H1 (cell line): Measurements from ENCODE around the gene RALGAPB. TPM values are rescaled to one million over a fixed set of nuclear protein-coding genes. Genes with fewer than 3 reads are reported as not detected.
A peak's percentile ranks its signal among the peaks of the same experiment; 100 is the strongest.

ENCODE experiments used
- ATF2 ChIP-seq: IDR thresholded peaks from 2 replicates; pipeline ENCODE4 v1.6.1; 2012; ENCODE audit warnings: low read length, inconsistent platforms
- BCL11A ChIP-seq, 2 experiments: IDR thresholded peaks; one replicate each; pipeline ENCODE4 v1.6.1; 2011; ENCODE audit warnings: low read depth in 2 of 2, low read length in 2 of 2, mild to moderate bottlenecking in 2 of 2
- BRCA1 ChIP-seq: IDR thresholded peaks from 2 replicates; pipeline ENCODE4 v1.6.1; 2012; ENCODE audit warnings: low read depth, low read length, improper control_type of control experiment
- CEBPB ChIP-seq: IDR thresholded peaks from 2 replicates; pipeline ENCODE4 v1.6.1; 2012; ENCODE audit warnings: low read depth, low read length
- CTCF ChIP-seq, 3 experiments: IDR thresholded peaks; 1 replicate in 2 of 3; 2 replicates in 1 of 3; pipeline versions ENCODE4 v1.5.1 to v1.6.1; 2011; ENCODE audit warnings: low read length in 3 of 3, mild to moderate bottlenecking in 3 of 3, inconsistent platforms in 2 of 3, low read depth in 1 of 3, moderate library complexity in 1 of 3; ENCODE audit not compliant: insufficient read depth in 1 of 3; ENCODE audit errors: control extremely low read depth in 1 of 3
- GTF2F1 ChIP-seq: IDR thresholded peaks from 2 replicates; pipeline ENCODE4 v1.6.1; 2012; ENCODE audit warnings: low read depth, low read length, improper control_type of control experiment, borderline replicate concordance
- HDAC2 ChIP-seq, 2 experiments: fragments of 300-600 bp in 1 of 2; sonication (generic) in 1 of 2; IDR thresholded peaks; 2 replicates each; pipeline ENCODE4 v1.6.1; 2011 to 2012; ENCODE audit warnings: low read depth in 2 of 2, low read length in 2 of 2, mild to moderate bottlenecking in 2 of 2, moderate library complexity in 2 of 2, borderline replicate concordance in 1 of 2, inconsistent platforms in 1 of 2
- HDAC6 ChIP-seq: IDR thresholded peaks from one replicate; pipeline ENCODE4 v1.7.1; 2012; ENCODE audit warnings: low read depth, mild to moderate bottlenecking, inconsistent platforms, low read length, moderate library complexity
- JUND ChIP-seq: IDR thresholded peaks from 2 replicates; pipeline ENCODE4 v1.6.1; 2011; ENCODE audit warnings: mild to moderate bottlenecking, improper control_type of control experiment, low read length
- KDM4A ChIP-seq: IDR thresholded peaks from one replicate; pipeline ENCODE4 v1.7.1; 2012; ENCODE audit warnings: low read depth, mild to moderate bottlenecking, moderate library complexity, low read length, inconsistent platforms; ENCODE audit not compliant: severe bottlenecking
- KDM5A ChIP-seq: fragments of 200-600 bp; IDR thresholded peaks from 2 replicates; pipeline ENCODE4 v1.7.1; 2012; ENCODE audit warnings: mild to moderate bottlenecking, low read length, inconsistent platforms, mixed read lengths
- PHF8 ChIP-seq: fragments of 200-600 bp; sonication (generic); conservative IDR thresholded peaks from 2 replicates; pipeline ENCODE4 v1.7.1; 2012; ENCODE audit warnings: low read depth, mild to moderate bottlenecking, inconsistent platforms, low read length, moderate library complexity
- POLR2A ChIP-seq, 2 experiments: IDR thresholded peaks; 1 replicate in 1 of 2; 2 replicates in 1 of 2; pipeline ENCODE4 v1.6.1; 2011; ENCODE audit warnings: low read depth in 2 of 2, low read length in 2 of 2, mild to moderate bottlenecking in 2 of 2; ENCODE audit errors: control extremely low read depth in 1 of 2
- RNF2 ChIP-seq: fragments of 200-900, 300-1000 bp; sonication (generic); IDR thresholded peaks from 2 replicates; pipeline ENCODE4 v1.7.1; 2016; ENCODE audit warnings: borderline replicate concordance, low read depth, mild to moderate bottlenecking, antibody characterized with exemption, low read length; ENCODE audit not compliant: poor library complexity, severe bottlenecking; ENCODE audit errors: missing control alignments
- SIN3A ChIP-seq, 2 experiments: IDR thresholded peaks in 1 of 2; conservative IDR thresholded peaks in 1 of 2; 2 replicates each; pipeline ENCODE4 v1.6.1; 2011 to 2012; ENCODE audit warnings: low read length in 2 of 2, improper control_type of control experiment in 1 of 2, low read depth in 1 of 2, mild to moderate bottlenecking in 1 of 2
- SIRT6 ChIP-seq: IDR thresholded peaks from one replicate; pipeline ENCODE4 v1.7.1; 2012; ENCODE audit warnings: low read length, inconsistent platforms
- SP4 ChIP-seq: IDR thresholded peaks from 2 replicates; pipeline ENCODE4 v1.6.1; 2012; ENCODE audit warnings: low read length, inconsistent platforms
- SUZ12 ChIP-seq: fragments of 200-600 bp; sonication (generic); IDR thresholded peaks from 2 replicates; pipeline ENCODE4 v1.6.1; 2012; ENCODE audit warnings: mild to moderate bottlenecking, inconsistent platforms, low read length, moderate library complexity, mixed read lengths
- TEAD4 ChIP-seq: IDR thresholded peaks from 2 replicates; pipeline ENCODE4 v1.6.1; 2012; ENCODE audit warnings: low read depth, low read length, inconsistent platforms, mixed read lengths
- polyA plus RNA-seq, 7 experiments: library from polyadenylated mRNA; depleted of rRNA in 3 of 7; stranded (reverse) in 5 of 7; unstranded in 2 of 7; fragments of >200 nt in 5 of 7; fragments of 200-250 nt in 2 of 7; gene quantifications; 1 replicate in 5 of 7; 2 replicates in 1 of 7; 4 replicates in 1 of 7; pipeline versions ENCODE4 v1.2.1 to v1.2.3, GENCODE V29; 2011 to 2013; ENCODE audit warnings: missing spikeins in 2 of 7, mixed read lengths in 2 of 7
- total RNA-seq: library from RNA; stranded (reverse); fragmentation: NEBNext Ultra II Directional; extraction: Animal tissue kit (Norgen Biotek cat#: 25700); gene quantifications from 2 replicates; pipeline ENCODE4 v1.2.1, GENCODE V29; 2021

The RALGAPB gene
- total and polyA plus RNA-seq, 2 of the 8 experiments (the other 6 are each of a cell fraction or from before 2014, with no cell fraction given) = 10.6 to 35.1 TPM

- TF ChIP-seq KDM4A = peak; percentile 64
- no peak for TF ChIP-seq POLR2A (IDR thresholded peaks at IDR 0.05; ENCODE audit: control extremely low read depth in 1 of 2, low read depth in 2 of 2, low read length in 2 of 2)
- TF ChIP-seq RNF2 = no peak
- no peak for TF ChIP-seq PHF8
- no peak for TF ChIP-seq JUND
- TF ChIP-seq KDM5A = no peak
- TF ChIP-seq ATF2 = no peak
- TF ChIP-seq HDAC2 (IDR thresholded peaks at IDR 0.05; ENCODE audit: borderline replicate concordance in 1 of 2, low read depth in 2 of 2, low read length in 2 of 2) = peak in 1 of 2 experiments; percentile 89; a peak in 1 of 4 replicates
- TF ChIP-seq CEBPB = no peak
- no peak for TF ChIP-seq SIRT6
- TF ChIP-seq SUZ12 = no peak
- TF ChIP-seq TEAD4 = no peak
- TF ChIP-seq SIN3A (conservative IDR thresholded peaks at IDR 0.05 in 1 of 2, IDR thresholded peaks at IDR 0.05 in 1 of 2; ENCODE audit: low read depth in 1 of 2, low read length in 2 of 2) = no peak; a peak in 1 of 4 replicates
- no peak for TF ChIP-seq SP4
- TF ChIP-seq CTCF (IDR thresholded peaks at IDR 0.05; ENCODE audit: control extremely low read depth in 1 of 3, insufficient read depth in 1 of 3, low read depth in 1 of 3, low read length in 3 of 3) = peak in 2 of 3 experiments; percentile 31 to 43; a peak in 2 of 4 replicates
- no peak for TF ChIP-seq BCL11A (IDR thresholded peaks at IDR 0.05; ENCODE audit: low read depth in 2 of 2, low read length in 2 of 2)
- no peak for TF ChIP-seq BRCA1
- no peak for TF ChIP-seq GTF2F1
- TF ChIP-seq HDAC6 = no peak
These were observed 128.9 kb downstream of the RALGAPB start, which contains the start of gene ARHGAP40 (continued) for GRCh38 chr20:38601216-38602184.
